ENCODE measurements around the gene DDX10. TPM values are rescaled to one million over a fixed set of nuclear protein-coding genes. Genes with fewer than 3 reads are reported as not detected.
"Not testable (repeated sequence)": the region's sequence is repeated elsewhere in the genome, so short reads cannot be mapped to it uniquely, and the experiment has no call there.

Gene DDX10
- polyA plus RNA-seq, 12 donors = 21.3 to 41.7 (median 24.5) TPM; not detected in 1

- no peak for DNase-seq
Observed at GRCh38 chr11:108768370-108768769, 103.5 kb downstream of the DDX10 start.

- no peak for DNase-seq
Observed at GRCh38 chr11:108768964-108769363, 104.1 kb downstream of the DDX10 start.

GRCh38 chr11:108774037-108774730 lies 109.3 kb downstream of the DDX10 start:
- no peak for DNase-seq

- DNase-seq = no peak
Observed at GRCh38 chr11:108775324-108775723, 110.5 kb downstream of the DDX10 start.

- not testable (repeated sequence) for DNase-seq
Observed at GRCh38 chr11:108779147-108779546, 114.3 kb downstream of the DDX10 start.

- no peak for DNase-seq
Observed at GRCh38 chr11:108780119-108780518, 115.2 kb downstream of the DDX10 start.

GRCh38 chr11:108781946-108782345 lies 117.1 kb downstream of the DDX10 start:
- DNase-seq = no peak

- no peak for DNase-seq
Observed at GRCh38 chr11:108786281-108786990, 121.6 kb downstream of the DDX10 start.

GRCh38 chr11:108787105-108787504 lies 122.2 kb downstream of the DDX10 start:
- DNase-seq = no peak

- DNase-seq = no peak
Observed at GRCh38 chr11:108788565-108789199, 123.8 kb downstream of the DDX10 start.

- DNase-seq = no peak
Observed at GRCh38 chr11:108790501-108791299, 125.8 kb downstream of the DDX10 start.

- DNase-seq = no peak
Observed at GRCh38 chr11:108793138-108793537, 128.3 kb downstream of the DDX10 start.

GRCh38 chr11:108793611-108794010 lies 128.7 kb downstream of the DDX10 start:
- no peak for DNase-seq

GRCh38 chr11:108796551-108796950 lies 131.7 kb downstream of the DDX10 start:
- no peak for DNase-seq

- no peak for DNase-seq
Observed at GRCh38 chr11:108797578-108798100, 132.8 kb downstream of the DDX10 start.

GRCh38 chr11:108802492-108802891 lies 137.6 kb downstream of the DDX10 start:
- no peak for DNase-seq

- no peak for DNase-seq
Observed at GRCh38 chr11:108803776-108804175, 138.9 kb downstream of the DDX10 start.

GRCh38 chr11:108804511-108804910 lies 139.6 kb downstream of the DDX10 start:
- no peak for DNase-seq

GRCh38 chr11:108805030-108805429 lies 140.2 kb downstream of the DDX10 start:
- no peak for DNase-seq

GRCh38 chr11:108807262-108807661 lies 142.4 kb downstream of the DDX10 start:
- DNase-seq = no peak

GRCh38 chr11:108813086-108813485 lies 148.2 kb downstream of the DDX10 start:
- no peak for DNase-seq

- DNase-seq = no peak
Observed at GRCh38 chr11:108817976-108818375, 153.1 kb downstream of the DDX10 start.
